Measurements from ENCODE around the gene AVPR1B. TPM values are rescaled to one million over a fixed set of nuclear protein-coding genes. Genes with fewer than 3 reads are reported as not detected.

The AVPR1B gene
- total RNA-seq, 1 experiment from 2014 or later, result not detected

DNA sequence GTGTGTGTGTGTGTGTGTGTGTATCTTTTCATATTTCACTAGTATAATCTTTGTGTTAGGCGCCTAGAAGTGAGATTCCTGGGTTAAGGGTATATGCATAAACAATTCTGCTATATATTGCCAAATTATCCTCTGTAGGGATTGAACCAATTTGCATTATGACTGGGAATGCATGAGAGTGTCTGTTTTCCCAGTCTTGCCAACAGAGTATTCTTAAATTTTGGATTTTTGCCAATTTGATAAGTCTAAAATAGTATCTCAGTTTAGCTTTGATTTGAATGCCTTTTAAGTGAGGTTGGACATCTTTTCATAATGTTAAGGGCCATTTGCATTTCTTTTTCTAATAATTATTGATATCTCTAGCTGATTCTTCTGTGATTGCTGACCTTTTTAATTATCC is 8.2 kb upstream of the AVPR1B start:
- H3K79me1 ChIP-seq (ENCODE audit: insufficient read depth, low read depth, low read length, poor library complexity, severe bottlenecking), result no peaks in the 10 kb centered on the region
- H4K91ac ChIP-seq (ENCODE audit: insufficient read length, low read depth, low read length), result no peak overlapping the region
- TF ChIP-seq, protein P1, sequence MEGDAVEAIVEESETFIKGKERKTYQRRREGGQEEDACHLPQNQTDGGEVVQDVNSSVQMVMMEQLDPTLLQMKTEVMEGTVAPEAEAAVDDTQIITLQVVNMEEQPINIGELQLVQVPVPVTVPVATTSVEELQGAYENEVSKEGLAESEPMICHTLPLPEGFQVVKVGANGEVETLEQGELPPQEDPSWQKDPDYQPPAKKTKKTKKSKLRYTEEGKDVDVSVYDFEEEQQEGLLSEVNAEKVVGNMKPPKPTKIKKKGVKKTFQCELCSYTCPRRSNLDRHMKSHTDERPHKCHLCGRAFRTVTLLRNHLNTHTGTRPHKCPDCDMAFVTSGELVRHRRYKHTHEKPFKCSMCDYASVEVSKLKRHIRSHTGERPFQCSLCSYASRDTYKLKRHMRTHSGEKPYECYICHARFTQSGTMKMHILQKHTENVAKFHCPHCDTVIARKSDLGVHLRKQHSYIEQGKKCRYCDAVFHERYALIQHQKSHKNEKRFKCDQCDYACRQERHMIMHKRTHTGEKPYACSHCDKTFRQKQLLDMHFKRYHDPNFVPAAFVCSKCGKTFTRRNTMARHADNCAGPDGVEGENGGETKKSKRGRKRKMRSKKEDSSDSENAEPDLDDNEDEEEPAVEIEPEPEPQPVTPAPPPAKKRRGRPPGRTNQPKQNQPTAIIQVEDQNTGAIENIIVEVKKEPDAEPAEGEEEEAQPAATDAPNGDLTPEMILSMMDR (conservative IDR thresholded peaks at IDR 0.05), result no peak
- H2BK15ac ChIP-seq (ENCODE audit: low read depth, low read length), result no peak overlapping the region
- no peak overlapping the region for H3K14ac ChIP-seq (ENCODE audit: insufficient read depth, low read length)
- no peak overlapping the region for H3K27ac ChIP-seq (ENCODE audit: insufficient read length, low read depth, low read length)
- DNase-seq, result no peak
- no peak overlapping the region for H3K18ac ChIP-seq (ENCODE audit: insufficient read length, low read depth, low read length)
- H2AFZ ChIP-seq (ENCODE audit: low read length), result no peak overlapping the region
- no CpG with 5 or more reads among the region's 1 CpG for WGBS (ENCODE audit: extremely low coverage, insufficient read length, low lambda C conversion rate)
- H4K8ac ChIP-seq (replicated peaks; ENCODE audit: insufficient read length, low read depth, low read length), result no peak overlapping the region
- no peaks in the 10 kb centered on the region for H3K79me2 ChIP-seq (ENCODE audit: insufficient read depth, low read length)
- no peak overlapping the region for H2BK12ac ChIP-seq (ENCODE audit: insufficient read length, low read depth, low read length)
- no peak overlapping the region for H3K23ac ChIP-seq (ENCODE audit: insufficient read length, low read depth, low read length)
- H3K56ac ChIP-seq (ENCODE audit: insufficient read length, low read depth, low read length), result no peak overlapping the region
- H3T11ph ChIP-seq (ENCODE audit: low read length), result no peak overlapping the region
- no peak overlapping the region for H3K4me2 ChIP-seq (ENCODE audit: insufficient read depth, insufficient read length, low read length)
- no peak overlapping the region for H2BK5ac ChIP-seq (ENCODE audit: insufficient read length, low read length)
- H2BK20ac ChIP-seq (ENCODE audit: low read depth, low read length, poor library complexity, severe bottlenecking), result no peak overlapping the region
- Mint-ChIP-seq H3K27me3 (ENCODE audit: low read depth) (peaks cover 3% of the 10 kb centered on the region), H3K4me1 (no peaks in the 10 kb centered on the region), H3K4me3 (no peak overlapping the region), H3K27ac (no peak overlapping the region), H3K36me3 (ENCODE audit: insufficient read depth in 1 of 3, low read depth in 3 of 3) (peaks cover 0 to 14% (median 3%) of the 10 kb centered on the region in 3 experiments; a peak in 3 of 7 replicates), H3K9me3 (peaks cover 20 to 23% of the 10 kb centered on the region in 2 experiments)
- H4K20me1 ChIP-seq (ENCODE audit: control insufficient read depth, insufficient read depth, insufficient read length), result no peaks in the 10 kb centered on the region
- H3K4ac ChIP-seq (ENCODE audit: low read depth, low read length), result no peak overlapping the region
- no peaks in the 10 kb centered on the region for H3K27me3 ChIP-seq (ENCODE audit: insufficient read depth, low read length)
- no peaks in the 10 kb centered on the region for H3K9me3 ChIP-seq (ENCODE audit: control insufficient read depth, low read depth, low read length)
- no peak overlapping the region for H2AK5ac ChIP-seq (ENCODE audit: insufficient read length, low read length)
- H2BK120ac ChIP-seq (ENCODE audit: low read depth, low read length, poor library complexity, severe bottlenecking), result no peak overlapping the region
- H3K23me2 ChIP-seq (ENCODE audit: insufficient read length, low read depth, low read length, poor library complexity, severe bottlenecking), result no peaks in the 10 kb centered on the region
- H4K5ac ChIP-seq (ENCODE audit: insufficient read length, low read depth, low read length), result no peak overlapping the region
- no peaks in the 10 kb centered on the region for H3K4me1 ChIP-seq (ENCODE audit: insufficient read depth, low read length)
- H3K9ac ChIP-seq (ENCODE audit: extremely low read depth, insufficient read length, low read length), result no peak overlapping the region
